NCI-H82 treated with DMSO at 0.1 percent for 48 hours (cell line): Measurements from ENCODE around the gene TMEM115.

ENCODE experiments used
- DNase-seq: peaks from one replicate; lab custom pipeline; 2025; ENCODE audit not compliant: unreplicated experiment; lab: John Stamatoyannopoulos, UW

TMEM115 gene

GRCh38 chr3:50378024-50378423 is 18.7 kb upstream of the TMEM115 start:
- no peak for DNase-seq

- no peak for DNase-seq
These were observed 16.1 kb upstream of the TMEM115 start for GRCh38 chr3:50375258-50375931.

GRCh38 chr3:50374363-50375257 is 15.3 kb upstream of the TMEM115 start:
- no peak for DNase-seq

GRCh38 chr3:50373146-50374051 is 14.1 kb upstream of the TMEM115 start:
- no peak for DNase-seq

- DNase-seq, result peak; percentile 34
These were observed 13.0 kb upstream of the TMEM115 start for GRCh38 chr3:50372349-50372748.

GRCh38 chr3:50371133-50371685 is 11.9 kb upstream of the TMEM115 start:
- no peak for DNase-seq

- no peak for DNase-seq
These were observed 11.3 kb upstream of the TMEM115 start for GRCh38 chr3:50370594-50370993.

GRCh38 chr3:50369012-50369670 is 9.8 kb upstream of the TMEM115 start:
- no peak for DNase-seq

GRCh38 chr3:50365842-50366220 is 6.5 kb upstream of the TMEM115 start:
- no peak for DNase-seq

- DNase-seq, result peak; percentile 16
These were observed 5.9 kb upstream of the TMEM115 start for GRCh38 chr3:50365080-50365841.

GRCh38 chr3:50364573-50365079 is 5.3 kb upstream of the TMEM115 start:
- DNase-seq, result no peak

- DNase-seq, result no peak
These were observed 414 bp upstream of the TMEM115 start for GRCh38 chr3:50359760-50360110.

GRCh38 chr3:50358355-50358910 is 888 bp downstream of the TMEM115 start:
- DNase-seq, result no peak

- DNase-seq, result no peak
These were observed 1.8 kb downstream of the TMEM115 start for GRCh38 chr3:50357481-50357880.

GRCh38 chr3:50356553-50356952 is 2.8 kb downstream of the TMEM115 start:
- DNase-seq, result no peak

GRCh38 chr3:50355829-50356552 is 3.3 kb downstream of the TMEM115 start:
- no peak for DNase-seq

- DNase-seq, result no peak
These were observed 4.5 kb downstream of the TMEM115 start for GRCh38 chr3:50354850-50355249.

GRCh38 chr3:50354186-50354764 is 5.0 kb downstream of the TMEM115 start:
- no peak for DNase-seq
